GM18519 (cell line): Measurements from ENCODE around the gene GATA5.

Source experiments
- ATAC-seq: cut with Tn5 transposase; IDR thresholded peaks from one replicate; pipeline ENCODE4 v1.9.1; 2021; ENCODE audit warnings: mild to moderate bottlenecking, moderate library complexity; ENCODE audit not compliant: unreplicated experiment, low FRiP score

Gene GATA5

GRCh38 chr20:62419759-62420158 lies 56.0 kb downstream of the GATA5 start:
- no peak for ATAC-seq

- ATAC-seq, result no peak
Observed at GRCh38 chr20:62418709-62419487, 56.9 kb downstream of the GATA5 start.

GRCh38 chr20:62417981-62418708 lies 57.6 kb downstream of the GATA5 start:
- ATAC-seq, result no peak

- ATAC-seq, result no peak
Observed at GRCh38 chr20:62416651-62417637, 58.9 kb downstream of the GATA5 start.

- no peak for ATAC-seq
Observed at GRCh38 chr20:62415354-62416111, 60.3 kb downstream of the GATA5 start.

GRCh38 chr20:62413896-62414481 lies 61.8 kb downstream of the GATA5 start:
- no peak for ATAC-seq
